H1 (cell line): ENCODE measurements around the gene CROT.

Source experiments
- EZH2 ChIP-seq: fragments of 200-600 bp; sonication (generic); IDR thresholded peaks from 2 replicates; pipeline ENCODE4 v1.7.1; 2012; ENCODE audit warnings: low read depth, mild to moderate bottlenecking, moderate library complexity, low read length, inconsistent platforms; ENCODE audit not compliant: severe bottlenecking
- SP1 ChIP-seq: IDR thresholded peaks from 2 replicates; pipeline ENCODE4 v1.6.1; 2011; ENCODE audit warnings: low read depth, low read length
- TF ChIP-seq, protein P1 (sequence below): IDR thresholded peaks from 2 replicates; pipeline ENCODE4 v1.6.1; 2012; ENCODE audit warnings: low read length, inconsistent platforms
- TF ChIP-seq, protein P2 (sequence below): IDR thresholded peaks from 2 replicates; pipeline ENCODE4 v1.6.1; 2011; ENCODE audit warnings: low read depth, mild to moderate bottlenecking, low read length; ENCODE audit not compliant: insufficient read depth

DNA sequence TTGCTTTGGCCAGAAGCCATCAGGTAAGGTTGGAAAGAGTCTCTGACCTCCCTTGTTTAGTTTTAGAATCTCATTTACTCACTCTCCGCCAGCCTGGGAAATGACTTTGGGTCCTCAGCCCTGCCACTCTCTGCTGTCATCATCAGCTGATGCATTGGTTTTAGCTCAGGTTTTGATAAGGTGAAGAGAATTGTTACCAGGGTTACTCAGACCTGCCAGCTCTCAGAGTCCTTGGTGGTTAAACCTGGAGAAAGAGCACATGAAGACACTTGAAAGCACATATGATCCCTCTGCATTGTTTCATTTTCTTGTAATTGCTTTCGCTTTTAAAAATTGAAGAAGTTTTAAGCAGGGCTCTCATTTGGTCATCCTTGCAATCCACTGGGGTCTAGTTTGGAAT lies 4.0 kb upstream of the CROT start:
- TF ChIP-seq SP1 (no peak), EZH2 (no peak)
- TF ChIP-seq, protein P1, sequence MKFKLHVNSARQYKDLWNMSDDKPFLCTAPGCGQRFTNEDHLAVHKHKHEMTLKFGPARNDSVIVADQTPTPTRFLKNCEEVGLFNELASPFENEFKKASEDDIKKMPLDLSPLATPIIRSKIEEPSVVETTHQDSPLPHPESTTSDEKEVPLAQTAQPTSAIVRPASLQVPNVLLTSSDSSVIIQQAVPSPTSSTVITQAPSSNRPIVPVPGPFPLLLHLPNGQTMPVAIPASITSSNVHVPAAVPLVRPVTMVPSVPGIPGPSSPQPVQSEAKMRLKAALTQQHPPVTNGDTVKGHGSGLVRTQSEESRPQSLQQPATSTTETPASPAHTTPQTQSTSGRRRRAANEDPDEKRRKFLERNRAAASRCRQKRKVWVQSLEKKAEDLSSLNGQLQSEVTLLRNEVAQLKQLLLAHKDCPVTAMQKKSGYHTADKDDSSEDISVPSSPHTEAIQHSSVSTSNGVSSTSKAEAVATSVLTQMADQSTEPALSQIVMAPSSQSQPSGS: no peak
- TF ChIP-seq, protein P2, sequence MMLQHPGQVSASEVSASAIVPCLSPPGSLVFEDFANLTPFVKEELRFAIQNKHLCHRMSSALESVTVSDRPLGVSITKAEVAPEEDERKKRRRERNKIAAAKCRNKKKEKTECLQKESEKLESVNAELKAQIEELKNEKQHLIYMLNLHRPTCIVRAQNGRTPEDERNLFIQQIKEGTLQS: no peak
